Superior temporal gyrus (tissue), 1 donor: Measurements from ENCODE around the gene FIGN.

ENCODE experiments used
- DNase-seq: peaks from one replicate; pipeline ENCODE4 v3.0.0-alpha.2; 2016; ENCODE audit errors: extremely low spot score

FIGN gene

DNA sequence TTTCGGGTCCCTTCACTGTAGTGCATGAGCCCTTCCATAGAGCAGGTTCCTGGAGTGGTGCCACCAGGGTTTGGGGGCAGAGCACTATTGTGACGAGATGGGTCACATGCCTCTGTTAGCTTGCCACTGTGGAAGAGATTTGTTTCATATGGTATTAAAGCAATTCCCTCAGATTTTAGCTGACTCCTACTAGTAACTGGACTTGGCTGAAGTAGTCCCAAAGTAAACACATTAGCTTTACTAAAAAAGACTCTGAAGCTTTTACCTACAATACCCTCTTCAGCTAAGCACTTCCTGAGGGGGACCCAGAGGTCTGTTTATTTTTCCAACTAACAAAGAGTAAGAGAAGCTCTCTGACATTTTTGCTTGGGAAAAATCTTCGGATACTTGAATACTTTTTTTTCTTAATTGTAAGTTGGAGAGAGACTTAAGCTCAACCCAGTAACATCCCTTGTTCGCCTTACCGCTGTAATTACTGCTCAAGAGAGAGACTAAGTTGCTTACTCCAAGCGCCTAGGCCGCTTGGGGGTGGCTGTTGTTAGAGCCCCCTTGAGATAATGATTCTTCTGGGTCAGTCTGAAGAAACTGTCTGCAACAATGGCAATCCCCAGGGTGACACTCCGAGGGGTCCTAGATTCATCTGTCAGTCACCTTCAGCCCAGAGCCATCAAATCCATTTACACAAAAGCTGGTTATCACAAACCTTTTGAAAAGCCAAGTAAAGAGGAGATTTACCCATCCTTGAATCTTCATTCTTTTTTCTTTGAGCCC lies 177.4 kb downstream of the FIGN start:
- no peak for DNase-seq

DNA sequence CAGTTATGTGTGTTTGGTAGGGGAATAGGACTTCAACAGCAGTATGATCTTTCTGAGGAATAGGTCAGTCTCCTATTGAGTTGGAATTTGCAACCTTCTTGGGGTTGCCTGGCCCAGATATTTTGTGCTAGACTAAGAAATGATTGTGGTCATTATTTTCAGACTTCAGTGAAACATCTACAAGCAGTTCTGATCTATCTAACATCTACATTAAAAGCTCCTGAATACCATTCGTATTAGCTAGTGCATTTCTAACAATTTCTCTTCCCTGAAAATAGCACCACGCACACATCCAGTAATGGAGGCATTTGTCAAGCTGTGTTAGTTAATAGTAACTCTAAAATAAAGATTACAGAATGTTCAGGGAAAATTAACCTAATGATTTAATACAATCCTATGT lies 179.3 kb downstream of the FIGN start:
- DNase-seq, result no peak

DNA sequence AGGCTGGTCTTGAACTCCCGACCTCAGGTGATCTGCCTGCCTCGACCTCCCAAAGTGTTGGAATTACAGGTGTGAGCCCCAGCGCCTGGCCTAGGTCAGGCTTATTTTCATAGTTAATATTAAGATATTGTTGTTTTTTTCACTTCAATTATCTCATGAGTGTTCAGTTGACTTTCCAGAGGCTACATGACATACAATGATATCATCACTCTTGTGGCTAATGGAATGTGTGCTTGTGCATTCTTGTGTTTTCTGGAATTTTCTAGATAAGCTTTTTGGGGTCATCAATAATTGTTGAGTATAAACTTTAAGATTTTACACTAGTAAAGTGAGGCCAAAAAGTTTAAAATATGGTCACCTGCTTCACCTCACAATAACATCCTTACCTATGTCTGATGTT lies 180.9 kb downstream of the FIGN start:
- no peak for DNase-seq

DNA sequence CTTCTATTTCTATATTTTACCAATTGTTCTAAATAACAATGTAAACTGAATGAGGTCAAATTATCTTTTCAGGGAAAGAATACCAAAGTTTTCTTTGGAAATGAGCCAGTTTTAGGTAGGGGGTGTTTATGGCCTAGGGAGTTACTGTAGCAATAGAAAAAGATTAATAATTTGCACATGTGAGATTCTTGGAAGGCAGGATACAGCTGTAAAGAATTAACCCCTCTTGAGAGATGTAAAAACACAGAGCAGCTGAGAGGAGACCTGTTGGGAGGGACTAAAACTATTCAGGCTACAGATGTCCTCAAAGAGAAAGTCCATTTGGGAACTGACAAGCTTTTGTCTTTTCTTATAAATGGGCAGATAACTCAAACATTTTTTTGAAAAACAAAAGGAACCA lies 182.2 kb downstream of the FIGN start:
- DNase-seq, result no peak

DNA sequence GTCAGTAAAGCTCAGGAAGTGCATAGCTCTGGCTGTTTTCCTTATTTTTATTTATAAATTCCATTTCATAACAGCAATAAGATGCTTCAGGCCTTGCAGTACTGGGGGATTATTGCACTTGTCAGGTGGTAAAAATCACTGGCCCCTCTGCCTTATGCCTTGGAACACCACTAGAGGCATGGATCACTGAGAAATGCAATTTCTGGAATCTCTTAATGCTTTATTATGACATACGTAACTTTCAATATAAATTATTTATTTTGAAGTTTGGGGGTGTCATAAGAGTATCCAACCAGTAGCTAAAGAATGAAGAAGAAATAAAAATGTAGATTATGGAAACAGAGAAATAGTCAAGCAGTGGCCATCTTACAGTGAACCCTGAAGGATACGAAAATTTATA lies 183.1 kb downstream of the FIGN start:
- no peak for DNase-seq

DNA sequence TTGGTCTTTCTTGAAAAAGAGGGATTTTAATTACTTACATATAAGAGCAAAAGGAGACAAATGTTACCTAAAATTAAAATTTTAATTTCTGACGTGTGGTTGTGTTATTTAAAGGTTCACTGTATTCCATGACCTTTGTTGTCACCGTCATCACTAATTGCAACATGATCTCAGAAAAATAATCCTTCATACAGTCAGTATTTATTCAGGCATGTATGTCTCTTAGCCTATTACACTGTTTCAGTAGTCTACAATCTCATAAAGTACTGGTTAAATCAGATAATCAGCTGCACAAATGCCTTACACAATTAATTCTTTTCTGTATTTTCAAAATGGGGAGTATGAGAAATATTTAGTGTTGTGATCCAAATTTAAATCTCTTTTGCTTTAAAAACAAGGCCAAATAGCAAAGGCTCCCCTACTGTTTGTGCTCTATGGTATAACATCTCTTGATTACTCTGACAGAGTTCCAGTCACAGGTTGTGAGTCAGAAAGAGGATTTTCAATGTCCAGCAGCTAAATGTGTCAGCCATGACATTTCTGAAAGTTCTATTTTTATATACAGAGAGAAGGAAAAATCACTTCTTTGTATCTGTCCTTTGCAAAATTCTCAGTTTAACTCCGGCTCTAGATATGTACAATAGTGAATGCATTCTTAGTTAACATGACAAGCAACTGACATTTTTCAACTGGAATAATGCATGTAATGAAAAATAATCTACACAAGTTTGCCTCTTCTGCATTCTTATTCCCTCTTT lies 184.0 kb downstream of the FIGN start:
- no peak for DNase-seq

DNA sequence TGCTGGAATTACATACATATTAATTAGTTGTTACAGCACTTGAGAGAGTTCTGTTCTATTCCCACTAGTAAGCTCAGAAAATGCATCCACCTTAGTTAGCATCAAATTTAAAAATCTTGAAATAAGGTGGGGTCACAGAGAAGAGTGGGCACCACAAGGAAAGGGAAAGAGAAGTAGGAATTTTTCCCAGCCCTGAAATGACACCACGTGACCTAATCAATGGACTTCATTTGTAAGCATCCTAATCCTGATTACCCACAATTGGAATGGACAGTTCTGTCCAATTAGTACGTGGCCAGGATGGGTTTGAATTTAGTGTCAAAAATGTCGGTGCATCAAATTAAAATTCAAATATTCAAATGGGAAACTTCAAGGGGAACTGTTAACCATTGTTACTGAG lies 186.8 kb downstream of the FIGN start:
- DNase-seq, result no peak
